GM18498 (cell line): ENCODE measurements around the gene ZFYVE26.
"Not testable (repeated sequence)": the region's sequence is repeated elsewhere in the genome, so short reads cannot be mapped to it uniquely, and the experiment has no call there.

Experiments used
- ATAC-seq: cut with Tn5 transposase; IDR thresholded peaks from one replicate; pipeline ENCODE4 v1.9.1; 2021; ENCODE audit warnings: mild to moderate bottlenecking, moderate library complexity; ENCODE audit not compliant: unreplicated experiment

The ZFYVE26 gene

GRCh38 chr14:67816326-67817002, at the start of gene ZFYVE26:
ZFYVE26 (minus strand) TSS chr14:67816590; CDS start chr14:67815963, 627 bp downstream.
- ATAC-seq, result peak; percentile 83

- ATAC-seq, result no peak
Observed at GRCh38 chr14:67863223-67863622, 46.8 kb upstream of the ZFYVE26 start.

GRCh38 chr14:67859169-67859749, 42.9 kb upstream of the ZFYVE26 start:
- ATAC-seq, result no peak

GRCh38 chr14:67857778-67858350, 41.5 kb upstream of the ZFYVE26 start:
- ATAC-seq, result no peak

GRCh38 chr14:67856827-67857226, 40.4 kb upstream of the ZFYVE26 start:
- ATAC-seq, result no peak

GRCh38 chr14:67853715-67854114, 37.3 kb upstream of the ZFYVE26 start:
- ATAC-seq, result no peak

GRCh38 chr14:67852926-67853604, 36.7 kb upstream of the ZFYVE26 start:
- no peak for ATAC-seq

- no peak for ATAC-seq
Observed at GRCh38 chr14:67851785-67852410, 35.5 kb upstream of the ZFYVE26 start.

- no peak for ATAC-seq
Observed at GRCh38 chr14:67850066-67850830, 33.9 kb upstream of the ZFYVE26 start.

- no peak for ATAC-seq
Observed at GRCh38 chr14:67846029-67846610, 29.7 kb upstream of the ZFYVE26 start.

- ATAC-seq, result no peak
Observed at GRCh38 chr14:67837011-67837624, 20.7 kb upstream of the ZFYVE26 start.

- no peak for ATAC-seq
Observed at GRCh38 chr14:67835596-67835995, 19.2 kb upstream of the ZFYVE26 start.

- no peak for ATAC-seq
Observed at GRCh38 chr14:67833403-67833802, 17.0 kb upstream of the ZFYVE26 start.

- no peak for ATAC-seq
Observed at GRCh38 chr14:67831113-67831512, 14.7 kb upstream of the ZFYVE26 start.

- no peak for ATAC-seq
Observed at GRCh38 chr14:67821121-67821520, 4.7 kb upstream of the ZFYVE26 start.

- ATAC-seq, result no peak
Observed at GRCh38 chr14:67820428-67820971, 4.1 kb upstream of the ZFYVE26 start.

GRCh38 chr14:67819563-67820421, 3.4 kb upstream of the ZFYVE26 start, which contains the start of gene RAD51B:
RAD51B (plus strand) TSS chr14:67819779.
- peak; percentile 66 for ATAC-seq

GRCh38 chr14:67818476-67818875, 2.1 kb upstream of the ZFYVE26 start:
- not testable (repeated sequence) for ATAC-seq
